ENCODE results near the gene BAK1. TPM values are rescaled to one million over a fixed set of nuclear protein-coding genes. Genes with fewer than 3 reads are reported as not detected.
A peak's percentile ranks its signal among the peaks of the same experiment; 100 is the strongest.

The BAK1 gene
- total RNA-seq, 4 donors from 2014 or later, result 12.6 to 15.0 (median 14.3) TPM

DNA sequence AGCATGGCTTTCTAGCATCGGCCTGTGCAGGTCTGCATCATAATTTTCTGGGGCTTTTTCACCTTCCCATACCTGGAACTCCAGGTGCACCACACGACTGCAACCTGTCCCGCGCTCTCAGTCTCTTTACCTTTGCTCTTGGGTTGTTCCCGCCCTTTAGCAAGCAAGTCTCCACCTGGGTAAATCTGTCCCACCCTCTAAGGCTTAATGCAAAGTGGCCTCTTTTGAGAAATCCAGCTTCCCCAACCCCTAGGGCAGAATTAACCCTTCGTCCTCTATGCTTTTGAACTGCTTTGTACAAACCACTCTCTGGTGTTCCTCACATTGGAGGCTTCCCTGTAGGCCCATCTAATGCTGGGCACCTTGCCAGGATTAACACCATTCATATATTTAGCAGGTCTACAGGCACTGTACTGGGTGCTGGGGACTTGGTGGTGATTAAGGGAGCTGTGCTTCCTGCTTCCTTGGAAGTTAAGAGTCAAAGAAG, 43.9 kb upstream of the BAK1 start:
- WGBS, result 69% methylated on average over 6 of the region's 6 CpGs
- H3K36me3 ChIP-seq, result no peaks in the 10 kb centered on the region
- no peak overlapping the region for H3K27ac ChIP-seq
- no peak for DNase-seq (ENCODE audit: low spot score in 2 of 2)
- no peaks in the 10 kb centered on the region for H3K9me3 ChIP-seq
- peak overlapping the region; percentile 79 for H3K4me3 ChIP-seq
- H3K4me1 ChIP-seq, result peaks cover 67% of the 10 kb centered on the region
- H3K27me3 ChIP-seq, result no peaks in the 10 kb centered on the region
- TF ChIP-seq POLR2A (IDR thresholded peaks at IDR 0.05), result no peak
- TF ChIP-seq, protein P1, sequence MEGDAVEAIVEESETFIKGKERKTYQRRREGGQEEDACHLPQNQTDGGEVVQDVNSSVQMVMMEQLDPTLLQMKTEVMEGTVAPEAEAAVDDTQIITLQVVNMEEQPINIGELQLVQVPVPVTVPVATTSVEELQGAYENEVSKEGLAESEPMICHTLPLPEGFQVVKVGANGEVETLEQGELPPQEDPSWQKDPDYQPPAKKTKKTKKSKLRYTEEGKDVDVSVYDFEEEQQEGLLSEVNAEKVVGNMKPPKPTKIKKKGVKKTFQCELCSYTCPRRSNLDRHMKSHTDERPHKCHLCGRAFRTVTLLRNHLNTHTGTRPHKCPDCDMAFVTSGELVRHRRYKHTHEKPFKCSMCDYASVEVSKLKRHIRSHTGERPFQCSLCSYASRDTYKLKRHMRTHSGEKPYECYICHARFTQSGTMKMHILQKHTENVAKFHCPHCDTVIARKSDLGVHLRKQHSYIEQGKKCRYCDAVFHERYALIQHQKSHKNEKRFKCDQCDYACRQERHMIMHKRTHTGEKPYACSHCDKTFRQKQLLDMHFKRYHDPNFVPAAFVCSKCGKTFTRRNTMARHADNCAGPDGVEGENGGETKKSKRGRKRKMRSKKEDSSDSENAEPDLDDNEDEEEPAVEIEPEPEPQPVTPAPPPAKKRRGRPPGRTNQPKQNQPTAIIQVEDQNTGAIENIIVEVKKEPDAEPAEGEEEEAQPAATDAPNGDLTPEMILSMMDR (IDR thresholded peaks at IDR 0.05), result no peak
- no peak for TF ChIP-seq POLR2AphosphoS5 (IDR thresholded peaks at IDR 0.05)
- no peak for TF ChIP-seq EP300 (IDR thresholded peaks at IDR 0.05)

DNA sequence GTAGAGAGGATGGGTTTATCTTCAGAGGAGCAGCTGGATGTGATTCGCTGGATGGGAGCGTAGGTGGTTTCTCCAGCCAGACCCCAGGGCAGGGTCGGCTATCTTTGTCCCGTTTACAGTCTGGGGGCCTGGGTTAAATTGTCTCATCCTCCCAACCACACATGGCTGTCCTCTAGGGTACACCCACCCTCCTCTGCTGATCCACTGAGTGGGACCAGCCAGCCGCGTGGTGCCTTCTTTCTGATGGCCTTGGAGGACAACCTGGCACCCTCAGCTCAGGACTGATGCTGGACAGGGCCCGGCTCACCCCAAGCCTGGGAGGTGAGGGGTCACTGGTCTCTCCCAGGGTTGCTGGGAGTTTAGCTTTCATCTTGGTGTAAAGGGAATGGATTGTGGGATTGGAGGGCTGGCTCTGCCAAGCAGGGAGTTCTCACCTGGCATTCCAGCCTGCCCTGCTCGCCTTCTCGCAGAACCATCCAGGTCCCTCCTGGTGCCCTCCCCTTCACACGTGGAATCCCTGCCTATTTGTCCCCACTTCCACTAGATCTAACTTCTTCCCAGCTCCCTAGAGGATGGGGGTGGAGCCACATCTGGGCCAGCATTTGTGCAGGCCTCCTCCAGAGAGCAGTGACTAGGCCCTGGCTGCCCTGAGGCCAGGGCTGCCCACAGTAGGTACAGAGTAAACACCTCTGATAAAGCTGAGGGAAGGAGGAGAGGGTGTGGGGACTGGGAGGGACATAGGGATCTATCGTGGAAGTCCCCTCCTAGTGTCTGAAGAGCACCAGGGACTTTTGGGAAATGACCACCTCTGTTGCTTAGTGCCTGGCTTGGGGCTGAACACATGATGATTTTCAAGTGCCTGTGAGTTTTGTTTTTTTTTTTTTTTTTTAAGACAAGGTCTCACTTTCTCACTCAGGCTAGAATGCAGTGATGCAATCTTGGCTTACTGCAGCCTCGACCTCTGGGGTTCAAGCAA, 42.7 kb upstream of the BAK1 start:
- Histone ChIP-seq H3K4me3 (peak overlapping the region; percentile 79), H3K27me3 (no peaks in the 10 kb centered on the region), H3K4me1 (peaks cover 59% of the 10 kb centered on the region), H3K36me3 (no peaks in the 10 kb centered on the region), H3K9me3 (no peaks in the 10 kb centered on the region), H3K27ac (peak overlapping the region; percentile 96)
- peak in 1 of 2 donors; percentile 69 for DNase-seq (ENCODE audit: low spot score in 2 of 2)
- TF ChIP-seq, protein P1 (IDR thresholded peaks at IDR 0.05), result no peak
- no peak for TF ChIP-seq POLR2AphosphoS5 (IDR thresholded peaks at IDR 0.05)
- TF ChIP-seq POLR2A (IDR thresholded peaks at IDR 0.05), result no peak
- no peak for TF ChIP-seq EP300 (IDR thresholded peaks at IDR 0.05)
- 30% methylated on average over 8 of the region's 12 CpGs for WGBS

DNA sequence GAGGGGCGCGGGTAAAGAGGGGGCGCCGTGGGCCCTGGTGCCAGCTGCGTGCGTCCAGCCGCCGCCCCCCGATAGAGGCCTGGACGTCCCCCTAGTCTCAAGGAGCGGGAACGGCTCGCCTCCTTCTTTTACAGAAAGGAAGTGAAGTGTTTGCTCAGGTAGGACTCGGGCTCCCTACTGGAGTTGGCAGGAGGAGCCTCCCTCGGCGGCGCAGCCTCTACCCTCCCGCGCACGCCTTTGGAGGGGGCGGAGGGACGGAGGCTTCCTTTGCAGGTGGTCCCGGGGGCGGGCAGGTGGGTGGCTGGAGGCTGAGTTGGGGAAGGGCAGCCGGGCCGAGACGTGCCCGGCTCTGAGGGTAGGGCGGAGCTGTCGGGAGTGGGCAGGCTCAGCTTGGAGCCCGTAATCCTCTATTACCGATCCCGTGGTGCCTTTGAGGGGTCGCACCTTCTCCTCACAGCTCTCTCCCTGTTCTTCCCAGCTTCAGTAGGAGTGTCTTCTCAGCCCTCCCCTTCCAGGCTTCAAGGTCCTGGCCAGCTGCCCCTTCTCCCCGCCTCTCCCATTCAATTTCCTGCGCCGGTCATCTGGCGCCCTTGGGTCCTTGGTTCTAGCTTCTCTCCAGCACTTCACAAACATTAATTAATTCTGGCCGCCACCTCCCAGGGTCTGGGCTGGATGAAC, 41.8 kb upstream of the BAK1 start:
- H3K27ac ChIP-seq, result peak overlapping the region; percentile 96
- no peaks in the 10 kb centered on the region for H3K9me3 ChIP-seq
- no peaks in the 10 kb centered on the region for H3K36me3 ChIP-seq
- peak overlapping the region; percentile 79 for H3K4me3 ChIP-seq
- no peak for TF ChIP-seq POLR2A (IDR thresholded peaks at IDR 0.05)
- peak in 1 of 3 donors; percentile 27 for TF ChIP-seq POLR2AphosphoS5 (IDR thresholded peaks at IDR 0.05)
- TF ChIP-seq EP300 (IDR thresholded peaks at IDR 0.05), result no peak
- TF ChIP-seq, protein P1 (IDR thresholded peaks at IDR 0.05), result no peak
- WGBS, result 1% methylated on average over 16 of the region's 39 CpGs
- peak in 1 of 2 donors; percentile 75 for DNase-seq (ENCODE audit: low spot score in 2 of 2)
- H3K27me3 ChIP-seq, result no peaks in the 10 kb centered on the region
- H3K4me1 ChIP-seq, result peaks cover 55% of the 10 kb centered on the region

DNA sequence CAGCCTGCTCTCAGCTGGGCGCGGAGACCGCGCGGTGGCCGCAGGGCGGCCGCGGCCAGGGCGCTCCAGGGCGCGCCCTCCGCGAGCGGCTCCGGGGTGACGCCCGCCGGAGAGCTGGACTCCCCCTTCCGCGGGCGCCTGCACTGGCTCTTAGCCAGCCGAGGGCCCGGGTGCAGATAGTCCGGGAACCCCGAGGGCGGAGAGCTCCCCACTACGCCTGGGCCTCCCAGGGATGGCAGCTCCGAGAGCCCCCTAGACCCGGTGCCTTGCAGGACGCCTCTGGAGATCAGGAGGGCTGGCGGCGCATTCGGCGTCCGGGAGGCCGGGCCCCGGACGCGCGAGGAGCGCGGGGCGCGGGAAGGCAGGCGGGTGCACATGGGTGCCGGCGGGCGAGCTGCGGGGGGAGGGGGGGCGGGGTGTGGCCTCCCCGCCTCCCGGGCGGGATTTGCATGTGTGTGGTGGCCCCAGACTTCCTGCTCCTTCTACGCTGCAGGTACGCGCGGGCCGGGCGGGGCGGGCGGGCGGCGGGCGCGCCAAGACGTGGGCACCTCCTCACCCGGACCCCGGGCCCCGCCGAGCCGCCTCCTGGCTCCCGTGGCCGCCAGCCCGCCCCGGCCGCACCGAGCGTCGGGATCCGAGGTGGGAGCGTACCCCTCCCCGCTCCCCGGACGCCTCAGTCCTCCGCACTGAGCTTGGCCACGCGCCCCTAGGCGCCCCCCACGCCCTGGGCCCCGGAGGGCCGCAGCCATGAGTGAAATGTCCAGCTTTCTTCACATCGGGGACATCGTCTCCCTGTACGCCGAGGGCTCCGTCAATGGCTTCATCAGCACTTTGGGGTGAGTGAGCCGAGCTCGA, 41.0 kb upstream of the BAK1 start, which contains the start of gene ITPR3:
ITPR3 (plus strand) TSS at position 467 of the 855 bp plus-strand sequence; CDS start at position 748, 281 bp downstream.
- Histone ChIP-seq H3K4me1 (peaks cover 54% of the 10 kb centered on the region), H3K27me3 (no peaks in the 10 kb centered on the region), H3K4me3 (peak within 1 kb of the TSS; percentile 79), H3K9me3 (no peaks in the 10 kb centered on the region), H3K27ac (peak within 1 kb of the TSS; percentile 96), H3K36me3 (no peaks in the 10 kb centered on the region)
- WGBS, result no CpG with 5 or more reads among the region's 99 CpGs
- DNase-seq (ENCODE audit: low spot score in 2 of 2), result peak in 1 of 2 donors; percentile 82
- TF ChIP-seq, protein P1 (IDR thresholded peaks at IDR 0.05), result no peak
- TF ChIP-seq POLR2A (IDR thresholded peaks at IDR 0.05) (no peak), POLR2AphosphoS5 (IDR thresholded peaks at IDR 0.05) (no peak), EP300 (IDR thresholded peaks at IDR 0.05) (no peak)

Measured in suprapubic skin (tissue), 4 donors.